Smooth muscle cell (in vitro differentiated cells): Measurements from ENCODE around the gene ATP6V1F. TPM values are rescaled to one million over a fixed set of nuclear protein-coding genes. Genes with fewer than 3 reads are reported as not detected.

Experiments
- DNase-seq: peaks from one replicate; lab custom pipeline; 2025; ENCODE audit not compliant: unreplicated experiment; lab: John Stamatoyannopoulos, UW
- H2AFZ ChIP-seq: fragments of 200-600 bp; sonication (generic); 2 replicates; pipeline ENCODE4 v1.6.0; 2016; ENCODE audit warnings: antibody characterized with exemption, low read depth, mild to moderate bottlenecking
- H3F3A ChIP-seq: fragments of 200-600 bp; sonication (generic); 2 replicates; pipeline ENCODE4 v1.6.0; 2017; ENCODE audit warnings: antibody characterized with exemption, low read depth
- H3K27ac ChIP-seq: fragments of 200-600 bp; sonication (generic); 2 replicates; pipeline ENCODE4 v1.5.1; 2016; ENCODE audit warnings: low read depth, mild to moderate bottlenecking
- H3K27me3 ChIP-seq: fragments of 200-600 bp; sonication (generic); 2 replicates; pipeline ENCODE4 v1.6.1; 2016; ENCODE audit warnings: low read depth, mild to moderate bottlenecking
- H3K36me3 ChIP-seq: fragments of 200-600 bp; sonication (generic); 2 replicates; pipeline ENCODE4 v1.5.1; 2016; ENCODE audit warnings: low read depth
- H3K4me1 ChIP-seq: fragments of 200-600 bp; sonication (generic); 2 replicates; pipeline ENCODE4 v1.5.1; 2016; ENCODE audit warnings: low read depth
- H3K4me2 ChIP-seq: fragments of 200-600 bp; sonication (generic); 2 replicates; pipeline ENCODE4 v1.6.0; 2016; ENCODE audit warnings: mild to moderate bottlenecking
- H3K4me3 ChIP-seq: fragments of 200-600 bp; sonication (generic); 2 replicates; pipeline ENCODE4 v1.5.1; 2016; ENCODE audit warnings: mild to moderate bottlenecking
- H3K79me2 ChIP-seq: fragments of 200-600 bp; sonication (generic); 2 replicates; pipeline ENCODE4 v1.6.0; 2016; ENCODE audit warnings: low read depth, mild to moderate bottlenecking
- H3K9ac ChIP-seq: fragments of 200-600 bp; sonication (generic); 2 replicates; pipeline ENCODE4 v1.6.0; 2016; ENCODE audit warnings: low read depth
- H3K9me3 ChIP-seq: fragments of 200-600 bp; sonication (generic); replicated peaks from 2 replicates; pipeline ENCODE4 v1.5.1; 2016; ENCODE audit warnings: low read depth
- H4K20me1 ChIP-seq: fragments of 200-600 bp; sonication (generic); 2 replicates; pipeline ENCODE4 v1.6.0; 2016; ENCODE audit warnings: low read depth
- CTCF ChIP-seq: fragments of 200-600 bp; sonication (generic); IDR thresholded peaks from 2 replicates; pipeline ENCODE4 v1.5.1; 2017; ENCODE audit warnings: borderline replicate concordance, mild to moderate bottlenecking, antibody characterized with exemption; ENCODE audit not compliant: insufficient read depth, poor library complexity, severe bottlenecking
- WGBS: methylation state at CpG from one replicate; pipeline ENCODE4 v1.1.7; 2016; ENCODE audit warnings: low lambda C conversion rate; 5-methylcytosine and 5-hydroxymethylcytosine counted together
- polyA plus RNA-seq: library from polyadenylated mRNA; unstranded; fragments of >200 nt; fragmentation: Nextera tagmentation; extraction: Ambion mirVana; gene quantifications from 2 replicates; pipeline ENCODE4 v1.2.1, GENCODE V29; 2016
- total RNA-seq: library from RNA; depleted of rRNA; stranded (reverse); fragments of >200 nt; gene quantifications from 2 replicates; pipeline ENCODE4 v1.2.3, GENCODE V29; 2014

The ATP6V1F gene
- total and polyA plus RNA-seq, 2 experiments from 2014 or later, result 131 to 325 TPM

- TF ChIP-seq CTCF, result no peak
- H2AFZ ChIP-seq, result no peak overlapping the region
- H3K4me2 ChIP-seq, result no peak overlapping the region
- no peaks in the 10 kb centered on the region for H3K4me1 ChIP-seq
- peaks cover 4% of the 10 kb centered on the region for H3K36me3 ChIP-seq
- peaks cover 30% of the 10 kb centered on the region for H4K20me1 ChIP-seq
- no peak for DNase-seq
- no peaks in the 10 kb centered on the region for H3K9me3 ChIP-seq
- no peaks in the 10 kb centered on the region for H3F3A ChIP-seq
- H3K79me2 ChIP-seq, result no peaks in the 10 kb centered on the region
- no peaks in the 10 kb centered on the region for H3K27me3 ChIP-seq
- H3K27ac ChIP-seq, result no peak overlapping the region
- 100% methylated on average over 4 of the region's 5 CpGs for WGBS
- H3K4me3 ChIP-seq, result no peak overlapping the region
- H3K9ac ChIP-seq, result no peak overlapping the region
Measured at GRCh38 chr7:128845475-128845874, 17.2 kb upstream of the ATP6V1F start.

- Histone ChIP-seq H3K36me3 (peaks cover 4% of the 10 kb centered on the region), H3K4me3 (no peak overlapping the region), H3K27me3 (no peaks in the 10 kb centered on the region), H3K9ac (no peak overlapping the region), H3K4me1 (no peaks in the 10 kb centered on the region), H4K20me1 (peaks cover 25% of the 10 kb centered on the region), H3K79me2 (no peaks in the 10 kb centered on the region), H3K4me2 (no peak overlapping the region), H2AFZ (no peak overlapping the region), H3K9me3 (no peaks in the 10 kb centered on the region), H3K27ac (no peak overlapping the region), H3F3A (no peaks in the 10 kb centered on the region)
- no peak for TF ChIP-seq CTCF
- 95% methylated on average over 16 of the region's 19 CpGs for WGBS
- DNase-seq, result no peak
Measured at GRCh38 chr7:128845987-128846386, 16.7 kb upstream of the ATP6V1F start.

- no peaks in the 10 kb centered on the region for H3K9me3 ChIP-seq
- no peak for TF ChIP-seq CTCF
- no peak overlapping the region for H3K4me3 ChIP-seq
- H4K20me1 ChIP-seq, result peaks cover 16% of the 10 kb centered on the region
- no peak overlapping the region for H2AFZ ChIP-seq
- H3F3A ChIP-seq, result no peaks in the 10 kb centered on the region
- H3K27ac ChIP-seq, result no peak overlapping the region
- no peak overlapping the region for H3K4me2 ChIP-seq
- WGBS, result 96% methylated on average over 14 of the region's 14 CpGs
- no peaks in the 10 kb centered on the region for H3K4me1 ChIP-seq
- no peaks in the 10 kb centered on the region for H3K27me3 ChIP-seq
- H3K36me3 ChIP-seq, result peaks cover 11% of the 10 kb centered on the region
- no peak for DNase-seq
- H3K79me2 ChIP-seq, result no peaks in the 10 kb centered on the region
- no peak overlapping the region for H3K9ac ChIP-seq
Measured at GRCh38 chr7:128846781-128847444, 15.7 kb upstream of the ATP6V1F start.

- H3K9me3 ChIP-seq, result no peaks in the 10 kb centered on the region
- H3K4me1 ChIP-seq, result no peaks in the 10 kb centered on the region
- no peak overlapping the region for H3K9ac ChIP-seq
- TF ChIP-seq CTCF, result no peak
- WGBS, result 95% methylated on average over 11 of the region's 17 CpGs
- H2AFZ ChIP-seq, result no peak overlapping the region
- DNase-seq, result no peak
- no peaks in the 10 kb centered on the region for H3K27me3 ChIP-seq
- H3K36me3 ChIP-seq, result peaks cover 11% of the 10 kb centered on the region
- no peak overlapping the region for H3K4me3 ChIP-seq
- no peaks in the 10 kb centered on the region for H3F3A ChIP-seq
- H3K79me2 ChIP-seq, result no peaks in the 10 kb centered on the region
- no peak overlapping the region for H3K4me2 ChIP-seq
- H4K20me1 ChIP-seq, result peaks cover 10% of the 10 kb centered on the region
- H3K27ac ChIP-seq, result no peak overlapping the region
Measured at GRCh38 chr7:128847721-128848211, 14.9 kb upstream of the ATP6V1F start.
